Peyer's patch (tissue), 4 donors: Measurements from ENCODE around the gene FAAH2.

Experiments used
- CTCF ChIP-seq, 6 experiments: fragments of 450-650 bp in 4 of 6; fragments of 200-600 bp in 2 of 6; sonication (generic) in 1 of 6; IDR thresholded peaks; one replicate each; pipeline ENCODE4 v1.5.1; 2017 to 2019; ENCODE audit warnings: antibody characterized with exemption in 6 of 6, mild to moderate bottlenecking in 3 of 6, moderate library complexity in 1 of 6
- POLR2A ChIP-seq, 2 donors: fragments of 450-650 bp; IDR thresholded peaks; one replicate each; pipeline ENCODE4 v1.5.1; 2017; ENCODE audit warnings: antibody characterized with exemption in 2 of 2, mild to moderate bottlenecking in 2 of 2, moderate library complexity in 2 of 2

GRCh38 chrX:57286507-57287251 is at the start of gene FAAH2:
- TF ChIP-seq CTCF (IDR thresholded peaks at IDR 0.05) (peak in 3 of 6 experiments; percentile 15 to 26 (median 18)), POLR2A (IDR thresholded peaks at IDR 0.05) (peak in 1 of 2 donors; percentile 39)
